Muscle of leg (tissue), 11 donors: ENCODE data around the gene SLC22A23. TPM values are rescaled to one million over a fixed set of nuclear protein-coding genes. Genes with fewer than 3 reads are reported as not detected.

Experiments used
- DNase-seq: peaks from one replicate; pipeline ENCODE4 v3.0.0; 2013
- H3K27ac ChIP-seq: one replicate; pipeline ENCODE4 v1.5.1; 2013; ENCODE audit warnings: mild to moderate bottlenecking, low read length, control low read depth
- H3K27me3 ChIP-seq: one replicate; pipeline ENCODE4 v1.6.1; 2013; ENCODE audit warnings: low read length; ENCODE audit not compliant: control insufficient read depth, insufficient read depth
- H3K36me3 ChIP-seq: one replicate; pipeline ENCODE4 v1.6.1; 2013; ENCODE audit warnings: low read length; ENCODE audit not compliant: control insufficient read depth, insufficient read depth
- H3K4me1 ChIP-seq: one replicate; pipeline ENCODE4 v1.6.1; 2013; ENCODE audit warnings: low read length; ENCODE audit not compliant: control insufficient read depth, insufficient read depth
- H3K4me3 ChIP-seq: one replicate; pipeline ENCODE4 v1.5.1; 2013; ENCODE audit warnings: low read length, control low read depth
- H3K9me3 ChIP-seq: replicated peaks from 2 replicates; pipeline ENCODE4 v1.6.1; 2013; ENCODE audit warnings: low read depth, low read length; ENCODE audit not compliant: control insufficient read depth
- WGBS: methylation state at CpG from one replicate; pipeline ENCODE4 v1.1.5; 2013; ENCODE audit warnings: missing lambda C conversion rate; ENCODE audit not compliant: insufficient coverage; 5-methylcytosine and 5-hydroxymethylcytosine counted together
- polyA plus RNA-seq, 8 donors: library from polyadenylated mRNA; unstranded; fragments of 120-200 nt; gene quantifications; one replicate each; pipeline versions ENCODE4 v1.2.1 to v1.2.3, GENCODE V29; 2013; ENCODE audit warnings: inconsistent platforms in 1 of 8, low replicate concordance in 1 of 8; ENCODE audit not compliant: insufficient read length in 8 of 8, insufficient read depth in 1 of 8
- total RNA-seq: library from RNA; stranded (reverse); fragments of 120-200 nt; gene quantifications from one replicate; pipeline ENCODE4 v1.2.4, GENCODE V29; 2013

Gene SLC22A23
- total and polyA plus RNA-seq, 9 donors = 1.1 to 6.2 (median 2.7) TPM

GRCh38 chr6:3281631-3282475, 175.0 kb downstream of the SLC22A23 start:
- 44% methylated on average over 6 of the region's 13 CpGs for WGBS
- peak; percentile 80 for DNase-seq
- H3K9me3 ChIP-seq = no peaks in the 10 kb centered on the region
- no peak overlapping the region for H3K4me3 ChIP-seq
- peaks cover 15% of the 10 kb centered on the region for H3K36me3 ChIP-seq
- H3K27ac ChIP-seq = peak overlapping the region; percentile 38
- H3K27me3 ChIP-seq = no peaks in the 10 kb centered on the region
- H3K4me1 ChIP-seq = peaks cover 41% of the 10 kb centered on the region

GRCh38 chr6:3280866-3281465, 175.9 kb downstream of the SLC22A23 start:
- Histone ChIP-seq H3K4me1 (peaks cover 41% of the 10 kb centered on the region), H3K9me3 (no peaks in the 10 kb centered on the region), H3K27me3 (no peaks in the 10 kb centered on the region), H3K4me3 (no peak overlapping the region), H3K27ac (peak overlapping the region; percentile 38), H3K36me3 (peaks cover 16% of the 10 kb centered on the region)
- DNase-seq = no peak
- 86% methylated on average over 11 of the region's 14 CpGs for WGBS

- Histone ChIP-seq H3K27ac (no peak overlapping the region), H3K4me3 (no peak overlapping the region), H3K9me3 (no peaks in the 10 kb centered on the region), H3K27me3 (no peaks in the 10 kb centered on the region), H3K4me1 (peaks cover 37% of the 10 kb centered on the region), H3K36me3 (peaks cover 18% of the 10 kb centered on the region)
- 85% methylated on average over 9 of the region's 14 CpGs for WGBS
- DNase-seq = no peak
Measured at GRCh38 chr6:3280091-3280490, 176.8 kb downstream of the SLC22A23 start.

GRCh38 chr6:3278691-3279090, 178.2 kb downstream of the SLC22A23 start:
- Histone ChIP-seq H3K36me3 (peaks cover 16% of the 10 kb centered on the region), H3K4me3 (no peak overlapping the region), H3K27me3 (no peaks in the 10 kb centered on the region), H3K9me3 (no peaks in the 10 kb centered on the region), H3K27ac (no peak overlapping the region), H3K4me1 (peaks cover 23% of the 10 kb centered on the region)
- DNase-seq = no peak
- 83% methylated on average over 1 of the region's 4 CpGs for WGBS

- no peak overlapping the region for H3K27ac ChIP-seq
- no peak for DNase-seq
- no peak overlapping the region for H3K4me3 ChIP-seq
- no peaks in the 10 kb centered on the region for H3K27me3 ChIP-seq
- H3K36me3 ChIP-seq = peaks cover 11% of the 10 kb centered on the region
- no peaks in the 10 kb centered on the region for H3K9me3 ChIP-seq
- WGBS = 78% methylated on average over 6 of the region's 9 CpGs
- H3K4me1 ChIP-seq = peaks cover 18% of the 10 kb centered on the region
Measured at GRCh38 chr6:3277851-3278416, 178.9 kb downstream of the SLC22A23 start.

- no peak for DNase-seq
- no peaks in the 10 kb centered on the region for H3K27me3 ChIP-seq
- H3K27ac ChIP-seq = no peak overlapping the region
- H3K4me1 ChIP-seq = peaks cover 13% of the 10 kb centered on the region
- WGBS = 67% methylated on average over 12 of the region's 12 CpGs
- H3K9me3 ChIP-seq = no peaks in the 10 kb centered on the region
- H3K36me3 ChIP-seq = peaks cover 13% of the 10 kb centered on the region
- no peak overlapping the region for H3K4me3 ChIP-seq
Measured at GRCh38 chr6:3277251-3277650, 179.6 kb downstream of the SLC22A23 start.

GRCh38 chr6:3276174-3277167, 180.4 kb downstream of the SLC22A23 start:
- 67% methylated on average over 20 of the region's 20 CpGs for WGBS
- no peak overlapping the region for H3K27ac ChIP-seq
- no peak for DNase-seq

GRCh38 chr6:3273707-3274521, 182.9 kb downstream of the SLC22A23 start:
- H3K36me3 ChIP-seq = peaks cover 43% of the 10 kb centered on the region
- no peak overlapping the region for H3K27ac ChIP-seq
- DNase-seq = no peak
- H3K4me3 ChIP-seq = no peak overlapping the region
- no peaks in the 10 kb centered on the region for H3K9me3 ChIP-seq
- no peaks in the 10 kb centered on the region for H3K27me3 ChIP-seq
- no peaks in the 10 kb centered on the region for H3K4me1 ChIP-seq
- 88% methylated on average over 8 of the region's 9 CpGs for WGBS

More at GRCh38 chr6:3276174-3277167, 180.4 kb downstream of the SLC22A23 start:
- Histone ChIP-seq H3K27me3 (no peaks in the 10 kb centered on the region), H3K36me3 (peaks cover 21% of the 10 kb centered on the region), H3K4me1 (peaks cover 5% of the 10 kb centered on the region), H3K9me3 (no peaks in the 10 kb centered on the region), H3K4me3 (no peak overlapping the region)

GRCh38 chr6:3272911-3273547, 183.8 kb downstream of the SLC22A23 start:
- no peak overlapping the region for H3K4me3 ChIP-seq
- H3K9me3 ChIP-seq = no peaks in the 10 kb centered on the region
- 92% methylated on average over 23 of the region's 32 CpGs for WGBS
- peaks cover 47% of the 10 kb centered on the region for H3K36me3 ChIP-seq
- no peak overlapping the region for H3K27ac ChIP-seq
- no peak for DNase-seq
- H3K4me1 ChIP-seq = no peaks in the 10 kb centered on the region
- no peaks in the 10 kb centered on the region for H3K27me3 ChIP-seq
